Measurements from ENCODE around the gene ABCD1.

The ABCD1 gene

DNA sequence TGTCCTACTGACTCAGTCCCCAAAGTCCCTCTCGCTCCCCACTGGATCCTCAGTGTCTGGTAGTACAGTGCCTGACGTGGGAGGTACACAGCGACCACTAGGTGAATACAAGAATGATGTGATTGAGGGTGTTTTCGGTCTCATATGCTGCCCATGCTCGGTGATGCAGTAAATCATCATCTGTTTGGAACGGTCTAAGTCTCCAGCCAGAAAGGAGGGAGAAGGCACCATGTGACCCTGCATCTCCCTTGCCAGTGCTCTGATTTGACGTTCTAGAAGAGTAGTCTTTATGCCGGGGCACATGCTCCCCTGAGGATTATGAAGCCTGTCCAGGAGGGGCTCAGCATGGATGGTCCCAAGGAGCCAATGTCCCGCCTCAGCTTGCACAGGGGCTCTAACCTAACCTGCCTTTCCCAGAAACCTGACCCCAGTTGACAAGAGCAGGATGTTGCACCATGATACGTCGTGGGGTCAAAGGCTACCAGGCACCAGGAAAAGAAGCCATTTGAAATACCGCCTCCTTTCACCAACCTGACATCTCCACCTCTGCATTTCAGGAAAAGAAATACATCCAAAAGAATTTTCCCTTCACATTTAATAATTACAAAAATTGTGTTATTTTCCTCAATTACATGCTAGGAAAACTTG lies 25.6 kb downstream of the ABCD1 start:
- Histone ChIP-seq H3K4me3 (ENCODE audit: low read length, poor library complexity, severe bottlenecking) (no peak overlapping the region), H2AFZ (ENCODE audit: low read length) (no peak overlapping the region), H3K79me2 (ENCODE audit: insufficient read depth, low read length) (no peaks in the 10 kb centered on the region), H3K4me1 (ENCODE audit: insufficient read depth, low read length, poor library complexity, severe bottlenecking) (no peaks in the 10 kb centered on the region), H3K9me2 (replicated peaks; ENCODE audit: low read depth, low read length) (no peaks in the 10 kb centered on the region), H3K4me2 (ENCODE audit: low read depth, low read length, poor library complexity, severe bottlenecking) (no peak overlapping the region), H3K9me3 (ENCODE audit: insufficient read depth, low read depth, low read length) (no peaks in the 10 kb centered on the region), H3K9ac (ENCODE audit: low read depth, low read length, poor library complexity, severe bottlenecking) (no peak overlapping the region), H3F3A (ENCODE audit: low read depth) (no peaks in the 10 kb centered on the region), H4K20me1 (ENCODE audit: insufficient read depth, low read length, poor library complexity, severe bottlenecking) (no peaks in the 10 kb centered on the region), H3K27me3 (ENCODE audit: insufficient read depth, low read length, poor library complexity, severe bottlenecking) (no peaks in the 10 kb centered on the region), H3K36me3 (ENCODE audit: insufficient read depth, low read length) (no peaks in the 10 kb centered on the region)
- TF ChIP-seq EZH2phosphoT487 (IDR thresholded peaks at IDR 0.05; ENCODE audit: borderline replicate concordance) = no peak
- TF ChIP-seq, protein P1, sequence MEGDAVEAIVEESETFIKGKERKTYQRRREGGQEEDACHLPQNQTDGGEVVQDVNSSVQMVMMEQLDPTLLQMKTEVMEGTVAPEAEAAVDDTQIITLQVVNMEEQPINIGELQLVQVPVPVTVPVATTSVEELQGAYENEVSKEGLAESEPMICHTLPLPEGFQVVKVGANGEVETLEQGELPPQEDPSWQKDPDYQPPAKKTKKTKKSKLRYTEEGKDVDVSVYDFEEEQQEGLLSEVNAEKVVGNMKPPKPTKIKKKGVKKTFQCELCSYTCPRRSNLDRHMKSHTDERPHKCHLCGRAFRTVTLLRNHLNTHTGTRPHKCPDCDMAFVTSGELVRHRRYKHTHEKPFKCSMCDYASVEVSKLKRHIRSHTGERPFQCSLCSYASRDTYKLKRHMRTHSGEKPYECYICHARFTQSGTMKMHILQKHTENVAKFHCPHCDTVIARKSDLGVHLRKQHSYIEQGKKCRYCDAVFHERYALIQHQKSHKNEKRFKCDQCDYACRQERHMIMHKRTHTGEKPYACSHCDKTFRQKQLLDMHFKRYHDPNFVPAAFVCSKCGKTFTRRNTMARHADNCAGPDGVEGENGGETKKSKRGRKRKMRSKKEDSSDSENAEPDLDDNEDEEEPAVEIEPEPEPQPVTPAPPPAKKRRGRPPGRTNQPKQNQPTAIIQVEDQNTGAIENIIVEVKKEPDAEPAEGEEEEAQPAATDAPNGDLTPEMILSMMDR (conservative IDR thresholded peaks at IDR 0.05; ENCODE audit: low read length) = no peak

DNA sequence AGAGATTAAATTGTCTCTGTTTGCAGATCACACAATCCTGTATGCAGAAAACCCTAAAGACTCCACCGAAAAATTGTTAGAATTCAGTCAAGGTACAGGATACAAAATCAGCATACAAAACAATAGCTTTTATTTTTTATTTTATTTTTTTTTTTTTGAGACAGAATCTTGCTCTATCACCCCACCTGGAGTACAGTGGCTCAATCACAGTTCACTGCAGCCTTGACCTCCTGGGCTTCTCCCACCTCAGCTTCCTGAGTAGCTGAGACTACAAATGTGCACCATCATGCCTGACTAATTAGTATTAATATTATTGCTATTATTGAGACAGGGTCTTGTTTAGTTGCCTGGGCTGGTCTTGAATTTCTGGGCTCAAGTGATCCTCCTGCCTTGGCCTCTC lies 30.5 kb downstream of the ABCD1 start:
- H3F3A ChIP-seq (ENCODE audit: low read depth) = no peaks in the 10 kb centered on the region
- no peak overlapping the region for H3K9ac ChIP-seq (ENCODE audit: low read depth, low read length, poor library complexity, severe bottlenecking)
- H3K79me2 ChIP-seq (ENCODE audit: insufficient read depth, low read length) = no peaks in the 10 kb centered on the region
- H3K4me2 ChIP-seq (ENCODE audit: low read depth, low read length, poor library complexity, severe bottlenecking) = no peak overlapping the region
- no peak overlapping the region for H3K4me3 ChIP-seq (ENCODE audit: low read length, poor library complexity, severe bottlenecking)
- H3K4me1 ChIP-seq (ENCODE audit: insufficient read depth, low read length, poor library complexity, severe bottlenecking) = no peaks in the 10 kb centered on the region
- no peaks in the 10 kb centered on the region for H4K20me1 ChIP-seq (ENCODE audit: insufficient read depth, low read length, poor library complexity, severe bottlenecking)
- H3K9me2 ChIP-seq (replicated peaks; ENCODE audit: low read depth, low read length) = no peaks in the 10 kb centered on the region
- H3K27me3 ChIP-seq (ENCODE audit: insufficient read depth, low read length, poor library complexity, severe bottlenecking) = no peaks in the 10 kb centered on the region
- no peaks in the 10 kb centered on the region for H3K9me3 ChIP-seq (ENCODE audit: insufficient read depth, low read depth, low read length)
- no peaks in the 10 kb centered on the region for H3K36me3 ChIP-seq (ENCODE audit: insufficient read depth, low read length)
- no peak overlapping the region for H2AFZ ChIP-seq (ENCODE audit: low read length)
- TF ChIP-seq EZH2phosphoT487 (IDR thresholded peaks at IDR 0.05; ENCODE audit: borderline replicate concordance) = no peak
- TF ChIP-seq, protein P1 (conservative IDR thresholded peaks at IDR 0.05; ENCODE audit: low read length) = no peak

DNA sequence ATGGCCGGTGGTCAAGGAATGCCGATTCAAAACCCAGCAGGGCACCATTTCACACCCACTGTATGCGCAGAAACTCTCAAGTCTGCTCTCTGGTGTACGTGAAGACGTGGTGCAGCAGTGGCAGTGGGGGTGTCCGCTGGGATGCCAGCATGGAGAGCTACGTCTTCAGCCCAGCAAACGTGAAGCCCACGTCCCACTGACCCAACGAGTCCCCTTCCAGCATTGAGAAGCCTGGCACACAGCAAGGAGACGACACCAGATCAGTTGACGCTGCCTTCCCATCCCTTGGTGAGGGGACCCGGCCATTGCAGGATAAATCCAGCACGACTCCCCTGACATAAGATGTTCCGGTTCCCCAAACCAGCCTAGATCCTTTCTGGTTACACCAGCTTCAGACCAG lies 37.2 kb downstream of the ABCD1 start:
- Histone ChIP-seq H3K79me2 (ENCODE audit: insufficient read depth, low read length) (no peaks in the 10 kb centered on the region), H3K4me3 (ENCODE audit: low read length, poor library complexity, severe bottlenecking) (no peak overlapping the region)

More for the DNA sequence above, 37.2 kb downstream of the ABCD1 start:
- Histone ChIP-seq H3K9me2 (replicated peaks; ENCODE audit: low read depth, low read length) (no peaks in the 10 kb centered on the region), H3F3A (ENCODE audit: low read depth) (no peaks in the 10 kb centered on the region), H2AFZ (ENCODE audit: low read length) (no peak overlapping the region), H3K4me1 (ENCODE audit: insufficient read depth, low read length, poor library complexity, severe bottlenecking) (peaks cover 3% of the 10 kb centered on the region), H4K20me1 (ENCODE audit: insufficient read depth, low read length, poor library complexity, severe bottlenecking) (no peaks in the 10 kb centered on the region), H3K9me3 (ENCODE audit: insufficient read depth, low read depth, low read length) (no peaks in the 10 kb centered on the region), H3K4me2 (ENCODE audit: low read depth, low read length, poor library complexity, severe bottlenecking) (no peak overlapping the region), H3K27me3 (ENCODE audit: insufficient read depth, low read length, poor library complexity, severe bottlenecking) (no peaks in the 10 kb centered on the region), H3K9ac (ENCODE audit: low read depth, low read length, poor library complexity, severe bottlenecking) (no peak overlapping the region), H3K36me3 (ENCODE audit: insufficient read depth, low read length) (no peaks in the 10 kb centered on the region)
- TF ChIP-seq EZH2phosphoT487 (IDR thresholded peaks at IDR 0.05; ENCODE audit: borderline replicate concordance) = no peak
- TF ChIP-seq, protein P1 (conservative IDR thresholded peaks at IDR 0.05; ENCODE audit: low read length) = no peak
